Right ventricle myocardium superior (tissue), 1 donor: ENCODE measurements around the gene CALN1. TPM values are rescaled to one million over a fixed set of nuclear protein-coding genes. Genes with fewer than 3 reads are reported as not detected.

Experiments used
- ATAC-seq: fragments of 200-7000 bp; cut with Tn5 transposase; one replicate; pipeline ENCODE4 v1.9.1; 2020; ENCODE audit warnings: mild to moderate bottlenecking; ENCODE audit not compliant: poor library complexity
- DNase-seq: peaks from one replicate; pipeline ENCODE4 v3.0.0-alpha.2; 2020
- intact Hi-C: fragments of 100-400 bp; cut with DNase I; formaldehyde crosslinking; loops from one replicate; pipeline ENCODE4 v1.11.2; 2022
- total RNA-seq: library from RNA; stranded (reverse); fragmentation: NEBNext Ultra II Directional; extraction: Animal tissue kit (Norgen Biotek cat#: 25700); gene quantifications from one replicate; pipeline ENCODE4 v1.2.1, GENCODE V29; 2021
- donor health status: DM: no; HTN: yes; CAD: no; lungs with severe emphysema.

The CALN1 gene
- total RNA-seq, 1 donor from 2014 or later = not detected

GRCh38 chr7:72035266-72035665, 376.9 kb downstream of the CALN1 start:
- ATAC-seq (no peak), DNase-seq (no peak)
- intact Hi-C loops = no loop called here

- no peak for DNase-seq
- ATAC-seq = peak; percentile 79
- intact Hi-C loops = no loop called here
These were observed 379.2 kb downstream of the CALN1 start for GRCh38 chr7:72032934-72033333.

- intact Hi-C loops = no loop called here
- peak; percentile 76 for ATAC-seq
- no peak for DNase-seq
These were observed 381.0 kb downstream of the CALN1 start for GRCh38 chr7:72030994-72031667.

GRCh38 chr7:72028267-72028666, 383.9 kb downstream of the CALN1 start:
- peak; percentile 8 for ATAC-seq
- no peak for DNase-seq
- intact Hi-C loops = no loop called here

- ATAC-seq (no peak), DNase-seq (no peak)
- intact Hi-C loops = no loop called here
These were observed 386.7 kb downstream of the CALN1 start for GRCh38 chr7:72025381-72025960.

- ATAC-seq = no peak
- intact Hi-C loops = no loop called here
- no peak for DNase-seq
These were observed 388.2 kb downstream of the CALN1 start for GRCh38 chr7:72023926-72024325.

- ATAC-seq (no peak), DNase-seq (no peak)
- intact Hi-C loops = no loop called here
These were observed 390.4 kb downstream of the CALN1 start for GRCh38 chr7:72021716-72022115.

GRCh38 chr7:72020311-72020710, 391.8 kb downstream of the CALN1 start:
- ATAC-seq = no peak
- DNase-seq = no peak
- intact Hi-C loops = no loop called here

- intact Hi-C loops = no loop called here
- DNase-seq = no peak
- ATAC-seq = no peak
These were observed 392.7 kb downstream of the CALN1 start for GRCh38 chr7:72019436-72019835.

- intact Hi-C loops = no loop called here
- ATAC-seq (no peak), DNase-seq (no peak)
These were observed 394.4 kb downstream of the CALN1 start for GRCh38 chr7:72017756-72018155.

- intact Hi-C loops = no loop called here
- ATAC-seq = no peak
- DNase-seq = no peak
These were observed 395.6 kb downstream of the CALN1 start for GRCh38 chr7:72016574-72016973.

- DNase-seq (no peak), ATAC-seq (no peak)
- intact Hi-C loops = no loop called here
These were observed 397.0 kb downstream of the CALN1 start for GRCh38 chr7:72015136-72015535.

- no peak for ATAC-seq
- DNase-seq = no peak
- intact Hi-C loops = no loop called here
These were observed 405.1 kb downstream of the CALN1 start for GRCh38 chr7:72007018-72007417.

GRCh38 chr7:72003236-72003635, 408.9 kb downstream of the CALN1 start:
- DNase-seq (no peak), ATAC-seq (no peak)
- intact Hi-C loops = no loop called here

GRCh38 chr7:71996141-71996540, 416.0 kb downstream of the CALN1 start:
- no peak for DNase-seq
- intact Hi-C loops = no loop called here
- no peak for ATAC-seq

- intact Hi-C loops = no loop called here
- DNase-seq (no peak), ATAC-seq (no peak)
These were observed 417.0 kb downstream of the CALN1 start for GRCh38 chr7:71995111-71995510.

- intact Hi-C loops = no loop called here
- DNase-seq = no peak
- ATAC-seq = no peak
These were observed 420.6 kb downstream of the CALN1 start for GRCh38 chr7:71991586-71991985.

- ATAC-seq = no peak
- intact Hi-C loops = no loop called here
- DNase-seq = no peak
These were observed 422.0 kb downstream of the CALN1 start for GRCh38 chr7:71990138-71990462.

GRCh38 chr7:71988201-71988600, 423.9 kb downstream of the CALN1 start:
- DNase-seq = no peak
- intact Hi-C loops = no loop called here
- ATAC-seq = no peak

GRCh38 chr7:71987200-71987767, 424.9 kb downstream of the CALN1 start:
- intact Hi-C loops = no loop called here
- no peak for ATAC-seq
- no peak for DNase-seq

- ATAC-seq (no peak), DNase-seq (no peak)
- intact Hi-C loops = no loop called here
These were observed 427.8 kb downstream of the CALN1 start for GRCh38 chr7:71984348-71984747.
